Stimulated activated CD4-positive, alpha-beta T cell treated with anti-CD3 and anti-CD28 coated beads, Interleukin-2, amount 100 ng/mL, for 4 hours (primary cell): ENCODE results near the gene CACNA1D.

Experiments used
- DNase-seq: peaks from one replicate; pipeline ENCODE4 v3.0.0-alpha.2; 2020; ENCODE audit warnings: low read depth

Gene CACNA1D

DNA sequence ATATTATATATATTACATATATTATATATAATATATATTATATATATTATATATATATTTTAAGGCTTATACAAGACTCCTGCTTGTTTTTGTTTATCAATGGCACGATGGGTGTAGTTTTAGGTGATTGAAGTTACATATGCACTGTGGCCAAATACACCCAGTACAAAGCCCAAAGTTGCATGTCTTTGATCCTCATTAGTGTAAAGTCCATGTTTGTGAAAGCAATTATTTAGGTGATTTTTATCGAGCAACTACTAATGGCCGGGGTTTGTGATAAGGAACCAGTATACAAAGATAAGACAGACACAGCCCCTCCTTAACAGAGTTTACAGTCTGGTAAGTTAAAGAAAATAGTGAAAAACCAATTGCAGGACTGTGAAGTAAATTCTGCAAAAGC is 197.5 kb downstream of the CACNA1D start:
- DNase-seq: no peak

DNA sequence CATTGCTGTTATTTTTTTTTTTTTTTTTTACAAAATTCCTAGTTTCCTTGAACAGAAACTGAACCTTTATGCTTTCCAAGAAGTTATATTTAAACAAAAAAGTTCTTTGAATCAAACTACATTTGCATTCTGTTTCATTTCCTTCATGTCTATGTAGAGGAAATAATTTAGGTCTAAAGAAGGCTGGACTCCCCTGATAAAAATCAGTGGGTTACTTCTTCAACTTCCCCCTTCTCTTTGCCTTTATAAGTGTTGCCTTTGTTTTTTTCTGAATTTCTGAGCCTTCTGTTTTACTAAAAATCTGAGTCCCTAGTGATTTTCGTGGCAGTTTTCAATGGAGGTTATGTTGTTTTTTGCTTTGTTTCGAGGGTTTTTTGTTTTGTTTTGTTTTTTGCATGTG is 199.0 kb downstream of the CACNA1D start:
- DNase-seq: no peak

DNA sequence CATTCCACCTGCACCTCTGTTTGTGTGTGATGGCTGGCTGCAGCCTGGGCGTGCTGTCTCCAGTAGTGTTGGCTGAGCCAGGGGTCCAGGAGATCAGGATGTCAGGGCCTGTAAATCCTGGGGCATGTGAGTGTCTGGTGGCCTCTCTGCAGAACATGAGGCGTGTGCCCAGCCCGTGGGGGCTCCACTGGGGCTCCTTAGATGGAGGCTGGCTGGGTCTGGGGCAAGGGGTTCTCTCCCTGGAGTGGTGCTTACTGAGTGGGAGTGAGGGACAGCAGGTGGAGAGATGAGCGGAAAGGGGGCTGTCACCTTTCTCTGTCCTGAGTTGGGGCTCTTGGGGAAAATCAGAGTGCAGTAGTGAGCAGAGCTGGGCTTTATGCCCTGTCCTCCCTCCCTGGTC is 199.6 kb downstream of the CACNA1D start:
- DNase-seq: no peak

DNA sequence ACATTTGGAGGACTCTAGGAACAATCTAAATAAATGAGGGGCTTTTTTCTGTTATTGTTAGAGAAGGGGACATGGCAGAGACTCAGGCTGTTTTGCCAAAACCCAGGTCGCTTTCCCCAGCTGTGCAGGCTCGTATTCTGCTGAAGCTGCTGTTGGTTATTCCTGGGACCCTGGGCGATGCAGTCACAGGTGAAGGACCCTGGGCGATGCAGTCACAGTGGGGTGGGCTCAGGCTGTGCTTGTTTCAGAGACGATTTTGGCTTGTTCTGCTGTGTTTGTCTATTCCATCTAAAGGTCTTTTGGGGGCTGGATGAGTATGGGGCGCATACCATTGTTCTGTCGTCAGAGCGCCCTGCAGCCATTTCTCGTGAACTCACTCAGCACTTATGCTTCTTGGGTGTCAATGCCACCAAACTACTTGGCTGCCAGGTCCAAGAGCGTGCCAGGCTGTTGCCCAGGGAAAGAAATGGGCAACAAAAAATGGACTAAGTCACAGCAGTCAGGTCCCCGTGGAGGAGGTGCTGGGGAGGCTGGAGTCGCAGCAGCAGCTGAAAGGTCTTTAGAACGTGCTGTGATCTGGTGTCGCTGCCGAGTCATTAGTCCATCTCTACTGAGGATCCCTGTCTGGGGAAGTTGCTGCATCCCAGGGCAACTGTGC is 200.4 kb downstream of the CACNA1D start:
- DNase-seq: no peak

DNA sequence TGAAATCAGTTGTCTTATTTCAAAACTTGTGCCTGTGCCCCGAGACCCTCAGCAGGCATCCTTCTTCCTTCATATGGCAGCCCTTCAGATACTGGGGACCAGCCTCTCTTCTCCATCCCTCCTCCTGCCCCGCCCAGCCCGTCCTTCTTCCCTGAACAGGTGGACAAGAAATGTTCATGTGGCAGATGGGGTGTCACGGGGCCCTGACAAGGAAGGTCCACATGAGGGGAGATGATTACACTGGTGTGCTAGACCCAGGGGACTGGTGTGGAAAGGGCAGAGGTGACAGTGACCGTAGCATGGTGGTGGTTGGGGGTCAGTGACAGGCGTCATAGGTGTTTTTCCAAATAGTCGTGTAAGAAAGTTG is 200.9 kb downstream of the CACNA1D start:
- DNase-seq: no peak

DNA sequence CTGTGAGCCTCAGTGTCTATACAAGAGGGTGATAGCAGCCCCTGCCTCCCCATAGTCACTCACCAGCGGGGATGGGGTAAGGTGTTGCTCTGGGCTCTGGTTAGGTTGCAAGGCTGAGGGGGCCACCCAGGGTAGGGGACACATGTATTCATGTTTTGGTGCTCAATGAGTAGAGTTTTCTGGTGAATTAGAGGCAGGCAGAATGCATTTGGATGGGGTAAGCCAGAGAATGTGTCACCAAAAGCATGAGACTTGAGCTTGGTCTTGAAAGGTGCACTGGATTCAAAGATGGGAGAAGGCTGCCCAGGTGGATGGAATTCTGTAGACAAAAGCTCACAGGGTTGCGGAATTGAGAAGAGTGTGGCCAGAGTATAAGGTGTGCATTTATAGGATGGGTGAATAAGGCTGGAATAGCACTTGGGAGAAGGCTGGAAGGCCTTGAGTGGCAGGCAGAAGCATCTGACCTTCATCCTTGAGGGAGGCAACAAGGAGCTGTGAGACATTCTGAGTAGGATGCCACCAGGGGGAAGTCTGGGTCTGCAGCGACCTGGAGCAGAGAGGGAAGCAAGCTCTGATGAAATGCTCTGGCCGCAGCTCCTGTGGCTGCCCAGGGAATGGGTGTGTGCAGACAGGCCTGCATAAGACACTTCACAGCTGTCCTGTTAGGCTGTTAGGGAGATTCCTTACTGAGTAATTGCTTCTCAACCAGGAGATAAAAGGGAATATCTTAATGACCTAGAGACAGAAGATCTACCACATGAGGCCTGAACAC is 202.2 kb downstream of the CACNA1D start:
- DNase-seq: no peak

DNA sequence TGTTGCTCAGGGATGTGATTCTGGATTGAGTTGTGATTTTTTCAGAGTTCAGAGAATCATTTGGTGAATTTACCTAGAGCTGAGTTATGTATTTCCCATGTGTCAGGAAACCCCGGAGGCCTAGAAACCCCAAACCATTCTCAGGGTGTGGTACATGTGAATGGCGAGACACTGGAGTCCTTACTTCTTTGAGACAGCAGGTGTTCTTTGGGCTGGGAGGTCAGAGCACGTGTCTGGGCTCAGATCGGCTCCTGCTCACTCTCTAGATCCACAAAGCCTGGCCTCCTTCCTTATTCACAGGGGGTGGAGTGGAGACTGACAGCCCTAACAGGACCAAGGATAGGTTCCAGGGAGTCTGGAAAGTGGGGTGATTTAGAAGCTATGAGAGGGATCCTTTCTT is 206.0 kb downstream of the CACNA1D start:
- no peak for DNase-seq

DNA sequence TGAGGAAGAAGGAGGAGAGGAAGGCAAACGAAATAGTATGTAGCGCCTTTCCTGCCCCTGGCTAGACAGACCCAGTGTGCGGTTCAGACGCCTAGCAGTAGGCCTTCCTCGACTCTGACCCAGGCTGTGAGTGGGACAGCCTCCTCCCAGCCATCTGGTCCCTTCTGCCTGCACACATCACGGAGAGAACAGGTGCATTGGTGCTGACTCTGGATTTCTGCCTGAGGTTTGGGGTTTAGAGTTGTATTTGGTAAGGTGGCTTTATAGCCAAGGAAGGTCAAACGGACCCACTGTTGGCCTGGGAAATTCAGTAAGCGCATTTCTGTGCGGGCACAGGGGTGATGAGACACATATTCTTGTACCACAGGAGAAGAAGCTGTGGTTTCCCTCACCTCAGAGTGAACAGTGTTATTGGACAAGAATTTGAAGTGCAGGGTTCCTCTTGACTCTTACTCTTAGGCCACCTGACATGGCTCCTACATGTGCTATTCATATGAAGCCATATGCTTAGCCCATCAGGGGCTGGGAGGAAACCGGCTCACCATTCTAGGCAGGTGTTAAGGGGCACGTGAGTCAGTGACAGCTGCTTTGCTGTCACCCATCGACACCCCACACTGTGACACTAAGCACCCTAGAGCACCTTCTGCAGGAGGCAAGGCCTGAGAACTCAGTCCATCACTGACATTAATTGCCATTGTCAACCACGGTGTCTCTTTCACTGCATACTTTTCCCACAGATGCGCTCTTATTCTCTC is 208.5 kb downstream of the CACNA1D start:
- no peak for DNase-seq

DNA sequence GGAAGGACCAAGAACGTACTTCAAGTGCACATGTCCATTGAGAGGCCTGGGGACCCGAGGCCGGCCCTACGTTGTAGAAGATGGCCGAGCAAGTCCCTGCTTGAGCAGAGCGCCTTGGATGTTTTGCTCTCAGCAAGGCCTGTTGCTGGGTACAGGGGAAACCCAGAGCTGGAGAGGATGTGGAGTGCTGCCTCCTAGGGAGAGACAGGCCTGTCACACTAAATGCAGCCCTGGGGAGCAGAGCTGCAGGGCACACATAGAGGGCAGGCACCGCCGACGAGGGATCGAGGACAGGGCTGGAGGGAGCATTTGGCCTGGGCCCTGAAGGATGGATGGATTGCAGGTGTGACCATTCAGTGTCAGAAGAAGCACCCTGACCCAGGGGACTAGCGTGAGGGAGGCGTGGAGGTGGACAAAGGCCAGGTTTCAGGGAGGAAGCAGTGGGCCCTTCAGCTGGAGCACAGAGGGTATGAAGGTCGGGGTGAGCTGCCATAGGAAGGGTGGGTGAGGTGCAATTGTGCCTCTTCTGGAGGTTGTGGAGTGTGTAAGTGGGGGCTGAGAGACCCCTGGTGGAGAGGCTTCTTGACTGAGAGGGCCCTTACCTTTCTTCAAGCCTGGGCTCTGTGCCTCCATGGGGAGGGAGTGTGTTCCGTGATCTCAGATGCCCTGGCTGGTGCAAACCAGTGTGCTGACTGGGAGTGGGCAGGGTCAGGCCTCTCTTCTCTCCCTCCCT is 209.4 kb downstream of the CACNA1D start:
- no peak for DNase-seq

DNA sequence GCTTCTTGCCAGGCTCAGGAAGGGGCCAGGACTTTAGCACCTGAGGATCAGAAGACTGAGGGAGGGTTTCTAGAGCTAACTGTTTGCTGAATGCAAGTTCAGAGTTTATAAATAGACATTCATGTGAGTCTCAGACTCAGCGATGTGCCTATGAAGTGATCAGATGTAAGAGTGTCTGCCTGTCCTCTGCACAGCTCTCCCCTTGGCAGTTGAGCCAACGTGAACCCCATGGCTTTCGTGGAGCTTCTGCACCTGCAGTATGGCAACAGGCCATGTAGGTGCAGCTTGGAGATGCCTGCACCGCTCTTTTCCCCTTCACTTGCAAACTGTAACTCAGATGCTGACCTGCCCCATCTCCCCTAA is 209.9 kb downstream of the CACNA1D start:
- no peak for DNase-seq

DNA sequence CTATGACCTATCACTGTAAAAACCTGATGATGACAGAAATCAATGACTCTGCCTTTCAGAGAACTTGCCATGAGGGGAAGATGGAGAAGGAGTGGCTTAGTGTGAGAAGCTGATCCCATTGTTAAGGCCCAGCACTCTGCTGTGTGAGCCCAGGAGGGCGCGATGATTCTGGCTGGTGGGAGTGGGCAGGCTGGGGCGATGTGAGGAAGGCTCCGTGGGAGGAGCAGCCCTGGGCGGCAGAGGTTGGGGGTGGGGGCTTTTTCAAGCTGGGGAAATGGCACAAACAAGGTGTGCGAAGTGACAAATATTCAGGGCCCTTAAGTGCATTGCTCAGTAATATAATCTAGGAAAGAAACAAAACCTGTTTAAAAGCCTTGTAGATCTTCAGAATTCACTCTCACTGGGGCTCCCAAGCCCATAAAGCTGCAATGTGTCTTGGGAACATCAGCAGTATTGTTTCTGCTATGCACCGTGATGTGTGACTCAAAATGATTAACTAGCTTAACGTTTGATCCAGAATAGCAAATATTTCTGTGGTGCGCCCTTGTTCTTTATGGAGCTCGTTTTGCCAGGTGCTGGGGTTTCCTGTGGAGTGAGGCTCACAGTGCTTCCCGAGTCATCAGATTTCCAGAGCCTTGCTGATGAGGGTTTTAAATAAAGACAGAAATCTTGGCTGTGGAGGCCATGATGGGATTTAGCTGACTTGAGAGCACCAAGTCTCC is 210.8 kb downstream of the CACNA1D start:
- DNase-seq: no peak

DNA sequence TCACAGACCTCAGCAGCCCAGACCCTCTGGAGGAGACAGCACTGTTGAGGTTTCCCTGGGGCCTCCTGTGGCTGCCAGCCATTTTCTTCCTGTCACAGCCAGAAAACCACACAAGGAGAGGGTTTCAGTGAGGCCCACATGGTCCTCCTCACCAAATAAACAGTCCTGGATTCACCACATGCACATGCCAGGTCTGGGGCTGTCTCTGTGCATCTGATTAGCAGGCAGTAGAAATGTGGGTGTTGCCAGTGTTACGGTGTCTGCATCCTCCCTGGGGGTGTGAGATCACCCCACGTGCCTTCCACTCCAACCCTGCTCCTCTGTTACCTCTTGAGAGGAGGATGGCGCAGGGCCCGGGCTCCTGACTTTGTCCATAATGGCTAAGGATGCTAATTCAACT is 211.4 kb downstream of the CACNA1D start:
- no peak for DNase-seq

DNA sequence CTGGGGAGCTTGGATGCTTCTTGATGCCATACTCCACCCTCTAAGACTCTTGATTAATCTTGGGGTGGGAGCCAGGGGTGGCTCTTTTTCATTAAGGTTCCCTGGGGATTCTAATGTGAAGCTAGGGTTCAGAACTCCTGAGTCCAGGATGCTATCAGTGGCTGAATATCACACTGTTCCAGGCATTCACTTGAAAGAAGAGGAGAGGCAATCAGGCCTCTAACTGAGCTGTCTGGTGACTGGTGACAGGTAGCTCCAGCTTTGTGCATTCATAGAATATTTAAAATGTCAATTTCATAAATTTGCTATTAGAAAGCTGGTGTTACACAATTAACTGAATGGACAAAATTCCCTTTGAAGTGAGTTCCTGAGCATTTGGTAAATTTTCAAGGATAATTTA is 212.8 kb downstream of the CACNA1D start:
- no peak for DNase-seq

DNA sequence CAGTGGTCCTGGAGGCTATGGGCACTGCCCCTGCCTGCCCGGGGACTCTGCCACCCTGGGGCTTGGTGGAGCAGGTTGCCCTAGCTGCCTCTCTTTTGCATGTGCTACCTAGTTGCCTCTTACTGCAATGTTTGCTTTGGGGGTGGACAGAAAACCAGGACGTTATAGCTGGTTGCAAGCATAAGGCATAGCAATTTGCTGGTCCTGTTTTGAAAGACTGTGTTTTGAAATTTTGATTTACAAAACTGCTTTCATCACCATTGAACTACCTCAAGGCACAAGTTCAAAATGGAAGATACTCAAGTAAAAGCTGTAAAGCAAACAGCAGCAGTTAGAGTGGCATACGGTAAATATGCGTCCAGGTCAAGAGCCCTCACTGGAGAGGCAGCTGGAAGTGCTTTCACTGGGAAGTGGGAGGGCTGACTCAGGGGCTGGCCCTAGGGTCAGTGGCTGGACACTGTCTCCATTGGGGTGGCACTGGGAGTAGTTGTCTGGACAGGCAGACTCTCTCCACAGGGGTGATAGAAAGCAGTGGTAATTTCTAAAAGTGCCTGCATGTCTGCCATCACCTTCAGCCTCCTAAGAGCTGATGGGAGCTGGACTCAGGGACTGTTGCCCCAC is 213.7 kb downstream of the CACNA1D start:
- no peak for DNase-seq

DNA sequence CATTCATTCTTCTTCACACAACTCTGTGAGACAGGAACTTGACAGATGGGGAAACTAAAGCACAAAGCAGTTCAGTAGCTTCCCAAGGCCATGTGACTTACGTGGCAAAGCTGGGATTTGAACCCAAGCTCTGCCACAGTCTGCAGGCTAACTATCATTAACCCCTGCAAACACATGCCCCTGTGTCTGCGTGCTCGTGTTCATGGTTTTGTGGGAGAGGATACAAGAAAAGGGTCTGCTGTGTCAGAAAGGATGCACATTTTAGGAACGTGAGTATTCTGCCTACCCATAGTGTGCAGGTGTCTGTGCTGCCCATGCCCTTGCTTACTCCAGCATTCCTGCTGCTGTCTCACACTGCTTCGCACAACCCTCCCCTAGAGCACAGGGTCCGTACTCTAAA is 214.8 kb downstream of the CACNA1D start:
- DNase-seq: no peak

DNA sequence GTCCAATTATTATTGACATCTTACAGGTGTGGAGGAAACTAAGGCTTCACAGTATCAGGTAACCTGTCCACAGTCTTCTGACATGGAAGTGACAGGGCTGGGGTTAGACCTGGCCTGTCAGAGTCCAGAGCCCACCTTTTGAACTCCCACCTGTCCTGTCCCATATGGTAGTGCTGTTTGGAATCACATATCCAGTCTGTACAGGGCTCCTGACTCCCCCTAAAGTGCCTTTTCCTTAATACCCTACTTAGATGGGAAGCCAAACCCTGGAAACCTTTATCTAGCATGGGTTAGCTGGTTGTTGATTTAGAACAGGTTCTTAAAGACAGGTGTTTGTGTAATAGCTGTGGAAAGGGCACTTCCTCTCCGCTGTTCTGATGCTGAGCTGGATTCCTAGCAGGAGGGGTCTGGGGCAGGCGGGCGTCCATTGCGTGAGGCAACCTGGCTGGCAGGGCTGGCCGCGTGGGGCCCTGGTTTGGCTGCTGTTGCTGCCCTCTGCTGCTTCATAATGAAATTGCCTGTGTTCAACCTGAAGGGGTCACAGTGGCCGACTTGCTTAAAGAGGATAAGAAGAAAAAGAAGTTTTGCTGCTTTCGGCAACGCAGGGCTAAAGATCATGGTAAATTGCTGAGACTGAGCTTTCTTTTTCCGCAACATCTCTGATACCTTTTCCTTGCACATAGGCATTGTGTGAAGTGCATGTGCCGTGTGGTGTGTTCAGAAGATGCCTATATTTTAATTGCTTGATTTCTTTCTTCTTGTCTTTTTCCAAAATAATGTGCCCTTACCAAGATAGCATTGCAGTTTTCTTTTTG is 215.7 kb downstream of the CACNA1D start:
- DNase-seq: peak; percentile 6

DNA sequence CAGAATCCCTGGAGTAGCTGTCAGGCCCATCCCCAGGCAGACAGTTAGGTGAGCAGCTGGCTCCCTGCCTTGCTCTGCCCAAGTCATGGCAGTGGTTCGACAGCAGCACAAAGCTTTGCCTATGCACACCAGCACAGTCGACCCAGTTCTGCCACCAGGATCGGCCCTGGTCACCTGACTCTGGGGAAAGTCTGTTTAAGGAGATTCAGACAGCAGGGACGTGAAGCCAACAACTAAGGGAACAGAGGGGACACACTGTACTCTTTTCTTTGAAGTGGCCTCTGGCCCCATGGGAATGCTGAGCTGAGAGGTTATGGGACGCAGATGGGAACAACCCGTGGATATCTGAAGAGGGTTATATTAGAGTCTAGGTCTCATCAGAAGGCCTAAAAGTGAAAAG is 217.0 kb downstream of the CACNA1D start:
- no peak for DNase-seq

DNA sequence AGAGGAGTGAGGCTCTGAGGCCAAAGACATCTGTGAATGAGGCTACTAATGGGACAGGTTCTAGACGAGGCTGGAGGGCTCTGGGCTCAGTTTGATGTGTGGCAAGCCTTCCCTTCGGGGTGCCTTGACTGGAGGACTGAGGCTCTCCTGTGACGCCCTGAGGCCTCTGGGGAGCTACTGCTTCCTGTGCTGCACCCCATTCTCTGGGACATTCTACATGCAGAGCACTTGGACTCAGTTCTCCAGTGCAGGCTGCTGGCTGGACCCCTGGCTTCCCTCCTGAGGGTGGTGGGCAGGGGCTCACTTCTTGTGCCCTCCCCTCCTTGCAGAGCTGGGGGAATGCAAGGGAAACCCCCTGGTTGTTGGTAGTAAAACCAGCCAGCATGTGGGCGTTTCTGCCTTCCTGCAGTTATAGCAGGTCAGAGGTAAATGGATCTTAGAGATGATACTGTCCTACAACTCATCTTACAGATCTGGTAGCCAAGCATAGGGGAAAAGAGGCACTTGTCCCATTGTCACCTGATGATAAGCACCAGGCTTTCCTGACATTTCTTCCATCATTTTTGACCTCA is 218.5 kb downstream of the CACNA1D start:
- no peak for DNase-seq

DNA sequence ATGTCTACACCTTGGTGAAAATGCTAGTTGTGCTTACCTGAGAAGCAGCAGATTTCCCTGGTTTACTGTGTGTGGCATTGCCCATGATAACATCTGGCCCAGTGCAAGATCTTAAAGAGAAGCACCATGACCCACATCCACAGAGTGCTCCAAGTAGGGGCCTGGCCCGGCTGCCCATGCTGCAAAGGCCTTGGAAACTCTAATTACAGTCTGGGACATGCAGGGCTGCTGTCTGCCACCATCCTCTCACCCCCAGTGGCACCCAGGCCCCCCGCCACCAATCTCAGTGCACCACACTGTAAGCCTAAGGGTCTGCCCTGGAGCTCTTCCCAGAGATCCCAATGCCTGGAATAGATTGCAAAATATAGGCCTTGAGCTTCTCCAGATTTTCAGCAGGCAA is 219.2 kb downstream of the CACNA1D start:
- DNase-seq: no peak

DNA sequence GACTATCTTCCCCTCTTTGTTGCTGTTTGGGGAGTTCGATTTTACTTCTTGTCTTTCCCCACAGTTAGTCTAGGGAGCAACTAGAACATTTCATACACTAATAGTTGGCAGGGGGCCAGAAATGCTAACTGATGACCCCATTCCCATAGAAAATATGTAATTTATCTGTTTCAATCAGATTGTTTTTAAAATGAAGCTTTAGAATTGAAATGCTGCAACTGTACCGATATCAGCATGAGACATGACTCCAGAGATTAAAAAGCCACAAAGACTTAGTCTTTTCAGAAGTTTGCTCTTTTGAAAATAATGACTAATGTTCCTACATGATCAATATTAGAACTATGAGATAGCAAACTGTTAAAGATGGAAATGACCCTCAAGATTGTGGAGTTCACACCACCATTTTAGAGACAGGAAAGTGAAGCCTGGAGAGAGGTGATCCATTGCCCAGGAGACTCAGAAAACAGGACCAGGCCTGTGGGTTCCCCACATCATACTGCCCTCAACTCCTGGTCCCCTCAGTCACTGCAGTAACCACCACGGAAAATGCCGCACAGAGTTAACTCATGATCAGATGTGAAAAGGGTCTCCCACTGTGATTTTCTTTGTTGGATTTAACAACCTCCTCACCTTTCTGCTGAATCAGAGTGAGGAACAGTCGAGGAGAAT is 221.5 kb downstream of the CACNA1D start:
- no peak for DNase-seq
